SU-DHL-6 (cell line): ENCODE data around the gene CHST15.

ENCODE experiments used
- EZH2phosphoT487 ChIP-seq: fragments of 200-600 bp; sonication (generic), shearing (Covaris generic); conservative IDR thresholded peaks from 2 replicates; pipeline ENCODE4 v1.6.1; 2018; ENCODE audit warnings: mild to moderate bottlenecking, antibody characterized with exemption, low read length, moderate library complexity, mixed read lengths
- TF ChIP-seq, protein P1 (sequence below): fragments of 200-600 bp; sonication (generic); IDR thresholded peaks from one replicate; pipeline ENCODE4 v1.5.1; 2017; ENCODE audit warnings: antibody characterized with exemption, mild to moderate bottlenecking, low read length, moderate library complexity; ENCODE audit not compliant: insufficient read depth, poor library complexity, severe bottlenecking

GRCh38 chr10:124045801-124046355 lies 47.5 kb downstream of the CHST15 start:
- TF ChIP-seq, protein P1, sequence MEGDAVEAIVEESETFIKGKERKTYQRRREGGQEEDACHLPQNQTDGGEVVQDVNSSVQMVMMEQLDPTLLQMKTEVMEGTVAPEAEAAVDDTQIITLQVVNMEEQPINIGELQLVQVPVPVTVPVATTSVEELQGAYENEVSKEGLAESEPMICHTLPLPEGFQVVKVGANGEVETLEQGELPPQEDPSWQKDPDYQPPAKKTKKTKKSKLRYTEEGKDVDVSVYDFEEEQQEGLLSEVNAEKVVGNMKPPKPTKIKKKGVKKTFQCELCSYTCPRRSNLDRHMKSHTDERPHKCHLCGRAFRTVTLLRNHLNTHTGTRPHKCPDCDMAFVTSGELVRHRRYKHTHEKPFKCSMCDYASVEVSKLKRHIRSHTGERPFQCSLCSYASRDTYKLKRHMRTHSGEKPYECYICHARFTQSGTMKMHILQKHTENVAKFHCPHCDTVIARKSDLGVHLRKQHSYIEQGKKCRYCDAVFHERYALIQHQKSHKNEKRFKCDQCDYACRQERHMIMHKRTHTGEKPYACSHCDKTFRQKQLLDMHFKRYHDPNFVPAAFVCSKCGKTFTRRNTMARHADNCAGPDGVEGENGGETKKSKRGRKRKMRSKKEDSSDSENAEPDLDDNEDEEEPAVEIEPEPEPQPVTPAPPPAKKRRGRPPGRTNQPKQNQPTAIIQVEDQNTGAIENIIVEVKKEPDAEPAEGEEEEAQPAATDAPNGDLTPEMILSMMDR, result no peak
- TF ChIP-seq EZH2phosphoT487, result no peak
